IMR-90 (cell line): ENCODE data around the gene CFHR2.

Experiments used
- BHLHE40 ChIP-seq: fragments of 150-350 bp; IDR thresholded peaks from 2 replicates; pipeline ENCODE4 v1.6.1; 2016; ENCODE audit warnings: mild to moderate bottlenecking, low read depth, low read length
- ELK1 ChIP-seq: fragments of 150-350 bp; IDR thresholded peaks from 2 replicates; pipeline ENCODE4 v1.6.1; 2016; ENCODE audit warnings: low read depth, mild to moderate bottlenecking, low read length, moderate library complexity, borderline replicate concordance
- FOS ChIP-seq: fragments of 150-350 bp; IDR thresholded peaks from 2 replicates; pipeline ENCODE4 v1.6.1; 2016; ENCODE audit warnings: low read depth, low read length
- MAFK ChIP-seq: IDR thresholded peaks from 2 replicates; pipeline ENCODE4 v1.6.1; 2012; ENCODE audit warnings: low read depth, low read length, improper control_type of control experiment
- MAZ ChIP-seq: IDR thresholded peaks from 2 replicates; pipeline ENCODE4 v1.6.1; 2012; ENCODE audit warnings: low read depth, mild to moderate bottlenecking, low read length, improper control_type of control experiment, moderate library complexity, borderline replicate concordance
- MXI1 ChIP-seq: IDR thresholded peaks from 2 replicates; pipeline ENCODE4 v1.6.1; 2012; ENCODE audit warnings: low read depth, mild to moderate bottlenecking, low read length, moderate library complexity, borderline replicate concordance
- POLR2A ChIP-seq: IDR thresholded peaks from 2 replicates; pipeline ENCODE4 v1.6.1; 2012; ENCODE audit warnings: mild to moderate bottlenecking, low read depth, low read length
- SMC3 ChIP-seq: fragments of 150-350 bp; IDR thresholded peaks from 2 replicates; pipeline ENCODE4 v1.6.1; 2016; ENCODE audit warnings: low read depth, mild to moderate bottlenecking, antibody characterized with exemption, low read length, moderate library complexity
- TF ChIP-seq, protein P1 (sequence below): fragments of 150-350 bp; IDR thresholded peaks from 2 replicates; pipeline ENCODE4 v1.6.1; 2017; ENCODE audit warnings: mild to moderate bottlenecking, antibody characterized with exemption, low read length, low read depth
- TF ChIP-seq, protein P2 (sequence below): conservative IDR thresholded peaks from 2 replicates; pipeline ENCODE4 v1.5.1; 2012; ENCODE audit warnings: mild to moderate bottlenecking, low read depth, low read length, improper control_type of control experiment

- TF ChIP-seq SMC3 (no peak), POLR2A (no peak), FOS (no peak), MAZ (no peak), MAFK (no peak), MXI1 (no peak), BHLHE40 (no peak), ELK1 (no peak)
- TF ChIP-seq, protein P1, sequence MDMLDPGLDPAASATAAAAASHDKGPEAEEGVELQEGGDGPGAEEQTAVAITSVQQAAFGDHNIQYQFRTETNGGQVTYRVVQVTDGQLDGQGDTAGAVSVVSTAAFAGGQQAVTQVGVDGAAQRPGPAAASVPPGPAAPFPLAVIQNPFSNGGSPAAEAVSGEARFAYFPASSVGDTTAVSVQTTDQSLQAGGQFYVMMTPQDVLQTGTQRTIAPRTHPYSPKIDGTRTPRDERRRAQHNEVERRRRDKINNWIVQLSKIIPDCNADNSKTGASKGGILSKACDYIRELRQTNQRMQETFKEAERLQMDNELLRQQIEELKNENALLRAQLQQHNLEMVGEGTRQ: no peak
- TF ChIP-seq, protein P2, sequence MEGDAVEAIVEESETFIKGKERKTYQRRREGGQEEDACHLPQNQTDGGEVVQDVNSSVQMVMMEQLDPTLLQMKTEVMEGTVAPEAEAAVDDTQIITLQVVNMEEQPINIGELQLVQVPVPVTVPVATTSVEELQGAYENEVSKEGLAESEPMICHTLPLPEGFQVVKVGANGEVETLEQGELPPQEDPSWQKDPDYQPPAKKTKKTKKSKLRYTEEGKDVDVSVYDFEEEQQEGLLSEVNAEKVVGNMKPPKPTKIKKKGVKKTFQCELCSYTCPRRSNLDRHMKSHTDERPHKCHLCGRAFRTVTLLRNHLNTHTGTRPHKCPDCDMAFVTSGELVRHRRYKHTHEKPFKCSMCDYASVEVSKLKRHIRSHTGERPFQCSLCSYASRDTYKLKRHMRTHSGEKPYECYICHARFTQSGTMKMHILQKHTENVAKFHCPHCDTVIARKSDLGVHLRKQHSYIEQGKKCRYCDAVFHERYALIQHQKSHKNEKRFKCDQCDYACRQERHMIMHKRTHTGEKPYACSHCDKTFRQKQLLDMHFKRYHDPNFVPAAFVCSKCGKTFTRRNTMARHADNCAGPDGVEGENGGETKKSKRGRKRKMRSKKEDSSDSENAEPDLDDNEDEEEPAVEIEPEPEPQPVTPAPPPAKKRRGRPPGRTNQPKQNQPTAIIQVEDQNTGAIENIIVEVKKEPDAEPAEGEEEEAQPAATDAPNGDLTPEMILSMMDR: no peak
These were observed 58.3 kb downstream of the CFHR2 start for GRCh38 chr1:197001828-197002227.
